H54 (cell line): ENCODE results near the gene CACNG1.
A peak's percentile ranks its signal among the peaks of the same experiment; 100 is the strongest.

Experiments
- DNase-seq: peaks from one replicate; pipeline ENCODE4 v3.0.0; 2011; ENCODE audit warnings: low spot score, mixed read lengths; ENCODE audit not compliant: insufficient read length
- FAIRE-seq: peaks from 3 replicates; lab custom pipeline; 2011; peaks lifted over from hg19 to GRCh38; lab: Jason Lieb, UNC
- POLR2A ChIP-seq: IDR thresholded peaks from 2 replicates; pipeline ENCODE4 v1.6.1; 2011; ENCODE audit warnings: low read depth, mild to moderate bottlenecking, low read length

CACNG1 gene

GRCh38 chr17:67066717-67067116, 22.4 kb downstream of the CACNG1 start:
- DNase-seq (no peak), FAIRE-seq (no peak)
- TF ChIP-seq POLR2A, result no peak

GRCh38 chr17:67067571-67068482, 23.5 kb downstream of the CACNG1 start:
- DNase-seq (no peak), FAIRE-seq (no peak)
- no peak for TF ChIP-seq POLR2A

- TF ChIP-seq POLR2A, result no peak
- DNase-seq (no peak), FAIRE-seq (no peak)
Observed at GRCh38 chr17:67068999-67069398, 24.6 kb downstream of the CACNG1 start.

GRCh38 chr17:67069603-67070136, 25.3 kb downstream of the CACNG1 start:
- no peak for FAIRE-seq
- TF ChIP-seq POLR2A, result no peak
- no peak for DNase-seq

GRCh38 chr17:67071595-67071994, 27.2 kb downstream of the CACNG1 start:
- no peak for TF ChIP-seq POLR2A
- FAIRE-seq (no peak), DNase-seq (no peak)

- DNase-seq (no peak), FAIRE-seq (no peak)
- no peak for TF ChIP-seq POLR2A
Observed at GRCh38 chr17:67072885-67073284, 28.5 kb downstream of the CACNG1 start.

- TF ChIP-seq POLR2A, result no peak
- peak; percentile 45 for FAIRE-seq
- DNase-seq, result no peak
Observed at GRCh38 chr17:67074781-67075180, 30.4 kb downstream of the CACNG1 start.

GRCh38 chr17:67076290-67076689, 31.9 kb downstream of the CACNG1 start:
- TF ChIP-seq POLR2A, result no peak
- no peak for DNase-seq
- no peak for FAIRE-seq

- no peak for TF ChIP-seq POLR2A
- FAIRE-seq, result no peak
- DNase-seq, result no peak
Observed at GRCh38 chr17:67078292-67078691, 33.9 kb downstream of the CACNG1 start.

- DNase-seq (no peak), FAIRE-seq (peak; percentile 20)
- no peak for TF ChIP-seq POLR2A
Observed at GRCh38 chr17:67079491-67079890, 35.1 kb downstream of the CACNG1 start.

- peak; percentile 45 for FAIRE-seq
- DNase-seq, result no peak
- no peak for TF ChIP-seq POLR2A
Observed at GRCh38 chr17:67080804-67081203, 36.5 kb downstream of the CACNG1 start.

GRCh38 chr17:67082107-67082506, 37.8 kb downstream of the CACNG1 start:
- no peak for TF ChIP-seq POLR2A
- no peak for DNase-seq
- FAIRE-seq, result no peak

GRCh38 chr17:67085406-67085805, 41.1 kb downstream of the CACNG1 start:
- no peak for FAIRE-seq
- TF ChIP-seq POLR2A, result no peak
- DNase-seq, result no peak

- no peak for TF ChIP-seq POLR2A
- FAIRE-seq, result peak; percentile 38
- DNase-seq, result no peak
Observed at GRCh38 chr17:67088639-67089038, 44.3 kb downstream of the CACNG1 start.

- FAIRE-seq (peak; percentile 69), DNase-seq (no peak)
- no peak for TF ChIP-seq POLR2A
Observed at GRCh38 chr17:67090341-67090740, 46.0 kb downstream of the CACNG1 start.
